Measurements from ENCODE around the gene NDUFA7. TPM values are rescaled to one million over a fixed set of nuclear protein-coding genes. Genes with fewer than 3 reads are reported as not detected.
"Not testable (repeated sequence)": the region's sequence is repeated elsewhere in the genome, so short reads cannot be mapped to it uniquely, and the experiment has no call there.

The NDUFA7 gene
- total RNA-seq, 1 donor: 15.3 TPM

DNA sequence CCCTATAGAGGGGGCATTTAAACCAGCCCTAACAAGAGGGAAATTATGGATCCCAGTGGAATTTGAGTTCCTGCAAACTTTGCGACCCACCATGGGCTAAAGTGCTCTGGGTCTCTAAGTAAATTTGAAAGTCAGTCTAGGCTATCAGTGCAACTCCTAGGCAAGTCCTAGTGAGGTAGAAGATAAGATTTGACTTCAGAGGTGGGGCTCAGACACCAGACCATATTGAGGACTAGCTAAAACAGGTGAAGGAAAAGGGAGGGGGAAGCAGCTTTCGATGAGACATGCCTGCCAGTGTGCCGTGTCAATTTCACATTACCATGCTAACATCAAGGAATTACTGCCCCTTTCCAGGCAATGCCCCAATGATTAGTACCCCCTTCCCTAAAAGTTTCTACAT is 51.5 kb downstream of the NDUFA7 start:
- Histone ChIP-seq H3K4me3 (ENCODE audit: low read length) (no peak overlapping the region), H3K27me3 (ENCODE audit: insufficient read depth, low read length) (no peaks in the 10 kb centered on the region), H3K9me3 (ENCODE audit: low read depth, low read length) (no peaks in the 10 kb centered on the region), H3K4me1 (ENCODE audit: insufficient read depth, low read length) (peaks cover 15% of the 10 kb centered on the region)

DNA sequence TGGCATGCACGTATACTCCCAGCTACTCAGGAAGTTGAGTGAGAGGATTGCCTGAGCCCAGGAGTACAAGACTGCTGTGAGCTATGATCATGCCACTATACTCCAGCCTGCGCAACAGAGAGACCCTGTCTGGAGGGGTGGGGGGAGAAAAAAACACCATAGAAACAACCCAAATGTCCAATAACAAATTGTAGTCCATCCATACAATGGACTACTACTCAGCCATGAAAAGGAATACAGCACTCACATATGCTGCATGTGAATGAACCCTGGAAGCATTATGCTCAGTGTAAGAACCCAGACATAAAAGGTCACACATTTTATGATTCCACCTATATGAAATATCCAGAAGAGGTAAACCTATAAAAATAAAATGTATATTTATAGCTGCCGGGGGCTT is 55.3 kb downstream of the NDUFA7 start:
- Histone ChIP-seq H3K4me3 (ENCODE audit: low read length) (no peak overlapping the region), H3K27me3 (ENCODE audit: insufficient read depth, low read length) (no peaks in the 10 kb centered on the region), H3K9me3 (ENCODE audit: low read depth, low read length) (no peaks in the 10 kb centered on the region), H3K4me1 (ENCODE audit: insufficient read depth, low read length) (peaks cover 15% of the 10 kb centered on the region)

DNA sequence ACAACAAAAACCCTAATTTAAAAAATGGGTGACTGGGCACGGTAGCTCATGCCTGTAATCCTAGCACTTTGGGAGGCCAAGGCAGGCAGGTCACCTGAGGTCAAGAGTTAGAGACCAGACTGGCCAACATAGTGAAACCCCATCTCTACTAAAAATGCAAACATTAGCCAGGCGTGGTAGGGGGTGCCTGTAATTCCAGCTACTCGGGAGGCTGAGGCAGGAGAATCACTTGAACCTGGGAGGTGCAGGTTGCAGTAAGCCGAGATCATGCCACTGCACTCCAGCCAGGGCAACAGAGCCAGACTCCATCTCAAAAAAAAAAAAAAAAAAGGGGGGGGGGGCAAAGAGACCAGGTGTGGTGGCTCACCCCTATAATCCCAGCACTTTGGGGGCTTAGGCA is 56.9 kb downstream of the NDUFA7 start:
- not testable (repeated sequence) for H3K9me3 ChIP-seq (ENCODE audit: low read depth, low read length); H3K4me1 ChIP-seq (ENCODE audit: insufficient read depth, low read length); H3K27me3 ChIP-seq (ENCODE audit: insufficient read depth, low read length); H3K4me3 ChIP-seq (ENCODE audit: low read length)

DNA sequence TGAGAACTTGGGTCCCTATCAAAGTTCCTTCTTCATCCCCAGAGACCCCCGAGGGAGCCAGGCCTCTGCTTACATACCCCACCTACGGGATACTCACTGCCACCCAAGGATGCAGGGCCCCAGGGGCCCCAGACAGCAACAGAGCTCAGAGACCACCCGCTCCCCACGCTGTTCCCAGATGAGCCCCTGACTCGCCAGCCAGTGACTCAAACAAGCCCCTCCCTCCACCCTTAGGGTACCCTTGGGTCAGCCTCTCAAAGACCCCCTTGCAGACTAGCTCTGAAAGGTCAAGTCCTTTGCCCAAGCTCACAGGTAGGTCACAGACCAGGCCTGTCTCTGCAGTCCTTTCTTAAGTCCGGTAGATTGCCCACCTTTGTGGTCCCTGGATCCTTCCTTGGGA is 58.7 kb downstream of the NDUFA7 start:
- Histone ChIP-seq H3K4me3 (ENCODE audit: low read length) (no peak overlapping the region), H3K4me1 (ENCODE audit: insufficient read depth, low read length) (no peaks in the 10 kb centered on the region), H3K27me3 (ENCODE audit: insufficient read depth, low read length) (no peaks in the 10 kb centered on the region), H3K9me3 (ENCODE audit: low read depth, low read length) (no peaks in the 10 kb centered on the region)

DNA sequence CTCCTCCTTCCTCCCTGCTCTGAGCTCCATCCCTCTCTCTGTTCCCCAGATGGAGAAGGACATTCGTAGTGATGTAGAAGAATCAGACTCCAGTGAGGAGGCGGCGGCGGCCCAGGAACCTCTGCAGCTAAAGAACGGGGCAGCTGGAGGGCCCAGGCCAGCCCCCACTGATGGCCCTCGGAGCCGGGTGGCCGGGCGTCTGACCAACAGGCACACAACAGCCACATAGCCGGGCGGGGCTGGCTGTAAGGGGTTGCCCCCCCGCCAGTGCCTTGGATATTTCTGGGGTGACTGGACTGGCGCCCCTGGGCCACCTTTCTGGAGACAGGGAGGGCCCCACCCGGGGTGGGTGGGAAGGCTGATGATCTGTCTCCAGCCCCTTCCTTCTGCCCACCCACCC is 59.3 kb downstream of the NDUFA7 start:
- Histone ChIP-seq H3K4me1 (ENCODE audit: insufficient read depth, low read length) (no peaks in the 10 kb centered on the region), H3K27me3 (ENCODE audit: insufficient read depth, low read length) (no peaks in the 10 kb centered on the region), H3K9me3 (ENCODE audit: low read depth, low read length) (no peaks in the 10 kb centered on the region), H3K4me3 (ENCODE audit: low read length) (no peak overlapping the region)

DNA sequence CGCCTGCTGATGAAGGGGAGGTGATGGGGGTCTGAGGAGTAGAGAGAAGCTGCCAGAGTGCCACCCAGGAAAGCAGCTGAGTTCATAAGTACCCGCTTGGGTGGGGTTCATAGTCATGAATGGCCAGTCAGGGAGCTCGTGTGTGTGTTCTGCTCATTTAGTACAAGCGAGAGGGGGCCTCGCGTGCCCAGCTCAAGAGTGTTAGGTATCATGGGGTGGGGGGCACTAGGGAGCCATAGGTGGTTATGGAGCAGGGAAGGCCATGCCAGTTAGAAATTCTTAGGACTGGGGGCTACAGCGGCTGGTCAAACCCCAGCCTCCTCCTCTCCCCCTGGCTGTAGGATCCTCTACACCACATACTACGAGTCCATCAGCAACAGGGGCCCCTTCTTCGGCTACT is 59.8 kb downstream of the NDUFA7 start:
- H3K9me3 ChIP-seq (ENCODE audit: low read depth, low read length): no peaks in the 10 kb centered on the region
- no peaks in the 10 kb centered on the region for H3K27me3 ChIP-seq (ENCODE audit: insufficient read depth, low read length)
- H3K4me3 ChIP-seq (ENCODE audit: low read length): no peak overlapping the region
- no peaks in the 10 kb centered on the region for H3K4me1 ChIP-seq (ENCODE audit: insufficient read depth, low read length)

Other genes starting within 250 kb of the NDUFA7 start
- not detected for gene FBN3, start 171.8 kb downstream of the NDUFA7 start, total RNA-seq
- 13.1 TPM for gene CERS4, start 112.0 kb downstream of the NDUFA7 start, total RNA-seq
- 14.6 TPM for gene CD320, start 13.0 kb downstream of the NDUFA7 start, total RNA-seq
- 352 TPM for gene RPS28, start 121 bp upstream of the NDUFA7 start, total RNA-seq
- gene KANK3, start 21.9 kb upstream of the NDUFA7 start, total RNA-seq: 0.42 TPM
- not detected for gene ANGPTL4, start 42.8 kb upstream of the NDUFA7 start, total RNA-seq
- gene RAB11B, start 69.0 kb upstream of the NDUFA7 start, total RNA-seq: 24.3 TPM
- 119 TPM for gene MARCHF2, start 91.9 kb upstream of the NDUFA7 start, total RNA-seq
- gene HNRNPM, start 123.6 kb upstream of the NDUFA7 start, total RNA-seq: 104 TPM
- 5.7 TPM for gene PRAM1, start 181.3 kb upstream of the NDUFA7 start, total RNA-seq
- 5.6 TPM for gene ZNF414, start 192.8 kb upstream of the NDUFA7 start, total RNA-seq